IPS-15b (cell line): ENCODE measurements around the gene FBXO46.

Experiments used
- H3K27me3 ChIP-seq: one replicate; pipeline ENCODE4 v1.6.1; 2013; ENCODE audit warnings: low read length; ENCODE audit not compliant: control insufficient read depth, insufficient read depth
- H3K36me3 ChIP-seq: one replicate; pipeline ENCODE4 v1.6.1; 2013; ENCODE audit warnings: low read length; ENCODE audit not compliant: control insufficient read depth, insufficient read depth
- H3K4me1 ChIP-seq: one replicate; pipeline ENCODE4 v1.6.1; 2013; ENCODE audit warnings: mild to moderate bottlenecking, low read length; ENCODE audit not compliant: control insufficient read depth, insufficient read depth
- H3K4me3 ChIP-seq: one replicate; pipeline ENCODE4 v1.5.1; 2013; ENCODE audit warnings: low read depth, low read length
- H3K9ac ChIP-seq: one replicate; pipeline ENCODE4 v1.6.1; 2013; ENCODE audit warnings: low read depth, mild to moderate bottlenecking, low read length
- H3K9me3 ChIP-seq: one replicate; pipeline ENCODE4 v1.6.1; 2013; ENCODE audit warnings: mild to moderate bottlenecking, low read length; ENCODE audit not compliant: control insufficient read depth, insufficient read depth

The FBXO46 gene

GRCh38 chr19:45715139-45715538 is 15.6 kb downstream of the FBXO46 start:
- Histone ChIP-seq H3K36me3 (peaks cover 15% of the 10 kb centered on the region), H3K27me3 (no peaks in the 10 kb centered on the region), H3K4me1 (peaks cover 11% of the 10 kb centered on the region), H3K4me3 (no peak overlapping the region), H3K9ac (no peak overlapping the region), H3K9me3 (no peaks in the 10 kb centered on the region)

- Histone ChIP-seq H3K36me3 (peaks cover 15% of the 10 kb centered on the region), H3K4me3 (no peak overlapping the region), H3K4me1 (peaks cover 6% of the 10 kb centered on the region), H3K9me3 (no peaks in the 10 kb centered on the region), H3K9ac (no peak overlapping the region), H3K27me3 (no peaks in the 10 kb centered on the region)
These were observed 17.6 kb downstream of the FBXO46 start for GRCh38 chr19:45713141-45713540.

- H3K36me3 ChIP-seq = peaks cover 15% of the 10 kb centered on the region
- H3K27me3 ChIP-seq = no peaks in the 10 kb centered on the region
- H3K4me1 ChIP-seq = peaks cover 5% of the 10 kb centered on the region
- H3K9me3 ChIP-seq = no peaks in the 10 kb centered on the region
- H3K4me3 ChIP-seq = no peak overlapping the region
- no peak overlapping the region for H3K9ac ChIP-seq
These were observed 18.0 kb downstream of the FBXO46 start for GRCh38 chr19:45712699-45713067.

GRCh38 chr19:45711851-45712698 is 18.6 kb downstream of the FBXO46 start:
- Histone ChIP-seq H3K9me3 (no peaks in the 10 kb centered on the region), H3K9ac (no peak overlapping the region), H3K27me3 (no peaks in the 10 kb centered on the region), H3K36me3 (peaks cover 15% of the 10 kb centered on the region), H3K4me1 (peaks cover 5% of the 10 kb centered on the region), H3K4me3 (no peak overlapping the region)

GRCh38 chr19:45710356-45711130 is 20.2 kb downstream of the FBXO46 start:
- no peaks in the 10 kb centered on the region for H3K27me3 ChIP-seq
- no peaks in the 10 kb centered on the region for H3K4me1 ChIP-seq
- no peak overlapping the region for H3K4me3 ChIP-seq
- H3K9me3 ChIP-seq = no peaks in the 10 kb centered on the region
- no peak overlapping the region for H3K9ac ChIP-seq
- H3K36me3 ChIP-seq = peaks cover 15% of the 10 kb centered on the region

- H3K9ac ChIP-seq = no peak overlapping the region
- H3K4me1 ChIP-seq = no peaks in the 10 kb centered on the region
- H3K9me3 ChIP-seq = no peaks in the 10 kb centered on the region
- no peak overlapping the region for H3K4me3 ChIP-seq
- H3K27me3 ChIP-seq = no peaks in the 10 kb centered on the region
- H3K36me3 ChIP-seq = peaks cover 19% of the 10 kb centered on the region
These were observed 24.8 kb downstream of the FBXO46 start for GRCh38 chr19:45705710-45706415.

- peaks cover 19% of the 10 kb centered on the region for H3K36me3 ChIP-seq
- H3K9me3 ChIP-seq = no peaks in the 10 kb centered on the region
- no peak overlapping the region for H3K4me3 ChIP-seq
- no peaks in the 10 kb centered on the region for H3K4me1 ChIP-seq
- no peak overlapping the region for H3K9ac ChIP-seq
- no peaks in the 10 kb centered on the region for H3K27me3 ChIP-seq
These were observed 25.6 kb downstream of the FBXO46 start for GRCh38 chr19:45705115-45705514.

GRCh38 chr19:45701676-45702075 is 29.0 kb downstream of the FBXO46 start:
- Histone ChIP-seq H3K36me3 (peaks cover 26% of the 10 kb centered on the region), H3K27me3 (no peaks in the 10 kb centered on the region), H3K9me3 (no peaks in the 10 kb centered on the region), H3K4me1 (no peaks in the 10 kb centered on the region), H3K9ac (no peak overlapping the region), H3K4me3 (no peak overlapping the region)

- Histone ChIP-seq H3K9me3 (no peaks in the 10 kb centered on the region), H3K4me3 (peak overlapping the region; percentile 94), H3K36me3 (peaks cover 31% of the 10 kb centered on the region), H3K9ac (peak overlapping the region; percentile 79), H3K4me1 (peaks cover 2% of the 10 kb centered on the region), H3K27me3 (no peaks in the 10 kb centered on the region)
These were observed 37.4 kb downstream of the FBXO46 start for GRCh38 chr19:45693106-45693788.

- peak within 1 kb of the TSS; percentile 94 for H3K4me3 ChIP-seq
- peaks cover 35% of the 10 kb centered on the region for H3K36me3 ChIP-seq
- H3K9me3 ChIP-seq = no peaks in the 10 kb centered on the region
- H3K27me3 ChIP-seq = no peaks in the 10 kb centered on the region
- H3K9ac ChIP-seq = peak within 1 kb of the TSS; percentile 87
- peaks cover 2% of the 10 kb centered on the region for H3K4me1 ChIP-seq
These were observed 38.2 kb downstream of the FBXO46 start, which contains the start of gene QPCTL for GRCh38 chr19:45692187-45693105. QPCTL (plus strand) TSS chr19:45692666; CDS start chr19:45692704, 38 bp downstream.
